Ishikawa (cell line): ENCODE measurements around the gene GRID2.

ENCODE experiments used
- CEBPB ChIP-seq: IDR thresholded peaks from 2 replicates; pipeline ENCODE4 v1.6.1; 2012
- CREB1 ChIP-seq: IDR thresholded peaks from 2 replicates; pipeline ENCODE4 v1.6.1; 2012; ENCODE audit warnings: low read depth
- EGR1 ChIP-seq: IDR thresholded peaks from 2 replicates; pipeline ENCODE4 v1.6.1; 2012
- EP300 ChIP-seq: IDR thresholded peaks from 2 replicates; pipeline ENCODE4 v1.6.1; 2012; ENCODE audit warnings: borderline replicate concordance
- FOXM1 ChIP-seq: IDR thresholded peaks from 2 replicates; pipeline ENCODE4 v1.6.1; 2012; ENCODE audit warnings: low read depth, borderline replicate concordance
- MAX ChIP-seq: IDR thresholded peaks from 2 replicates; pipeline ENCODE4 v1.6.1; 2012
- NFIC ChIP-seq: IDR thresholded peaks from 2 replicates; pipeline ENCODE4 v1.6.1; 2012
- RAD21 ChIP-seq: IDR thresholded peaks from 2 replicates; pipeline ENCODE4 v1.6.1; 2012; ENCODE audit warnings: low read depth
- REST ChIP-seq: IDR thresholded peaks from 2 replicates; pipeline ENCODE4 v1.6.1; 2012; ENCODE audit warnings: low read depth, mild to moderate bottlenecking
- TAF1 ChIP-seq: IDR thresholded peaks from 2 replicates; pipeline ENCODE4 v1.6.1; 2012; ENCODE audit warnings: low read depth, mild to moderate bottlenecking
- TCF12 ChIP-seq: IDR thresholded peaks from 2 replicates; pipeline ENCODE4 v1.6.1; 2012; ENCODE audit warnings: low read depth
- TEAD4 ChIP-seq: IDR thresholded peaks from 2 replicates; pipeline ENCODE4 v1.6.1; 2012
- USF1 ChIP-seq: IDR thresholded peaks from 2 replicates; pipeline ENCODE4 v1.6.1; 2012
- YY1 ChIP-seq: IDR thresholded peaks from 2 replicates; pipeline ENCODE4 v1.6.1; 2012; ENCODE audit warnings: low read depth
- ZBTB7A ChIP-seq: IDR thresholded peaks from 2 replicates; pipeline ENCODE4 v1.6.1; 2012; ENCODE audit warnings: low read depth

The GRID2 gene

GRCh38 chr4:92521941-92522340, 218.2 kb downstream of the GRID2 start:
- no peak for TF ChIP-seq REST
- TF ChIP-seq MAX = no peak
- TF ChIP-seq EGR1 = no peak
- no peak for TF ChIP-seq CEBPB
- no peak for TF ChIP-seq EP300
- no peak for TF ChIP-seq NFIC
- no peak for TF ChIP-seq USF1

GRCh38 chr4:92522356-92522755, 218.6 kb downstream of the GRID2 start:
- no peak for TF ChIP-seq EP300
- TF ChIP-seq REST = no peak
- TF ChIP-seq CREB1 = no peak
- no peak for TF ChIP-seq EGR1
- no peak for TF ChIP-seq TCF12
- no peak for TF ChIP-seq TEAD4
- no peak for TF ChIP-seq RAD21
- TF ChIP-seq TAF1 = no peak
- TF ChIP-seq YY1 = no peak
- TF ChIP-seq ZBTB7A = no peak
- TF ChIP-seq FOXM1 = no peak
- no peak for TF ChIP-seq CEBPB
- TF ChIP-seq NFIC = no peak
- no peak for TF ChIP-seq USF1
- TF ChIP-seq MAX = no peak

GRCh38 chr4:92524131-92524530, 220.4 kb downstream of the GRID2 start:
- TF ChIP-seq TAF1 (no peak), TEAD4 (no peak), MAX (no peak), USF1 (no peak), RAD21 (no peak), REST (no peak), EGR1 (no peak), CREB1 (no peak)

- no peak for TF ChIP-seq CREB1
- TF ChIP-seq EP300 = no peak
- no peak for TF ChIP-seq USF1
- TF ChIP-seq TAF1 = no peak
- no peak for TF ChIP-seq MAX
- TF ChIP-seq ZBTB7A = no peak
- no peak for TF ChIP-seq TCF12
- TF ChIP-seq REST = no peak
- TF ChIP-seq RAD21 = no peak
- TF ChIP-seq NFIC = no peak
Measured at GRCh38 chr4:92528541-92528940, 224.8 kb downstream of the GRID2 start.
